ENCODE data around the gene ANXA2.
A peak's percentile ranks its signal among the peaks of the same experiment; 100 is the strongest.
"Not testable (repeated sequence)": the region's sequence is repeated elsewhere in the genome, so short reads cannot be mapped to it uniquely, and the experiment has no call there.

Gene ANXA2

DNA sequence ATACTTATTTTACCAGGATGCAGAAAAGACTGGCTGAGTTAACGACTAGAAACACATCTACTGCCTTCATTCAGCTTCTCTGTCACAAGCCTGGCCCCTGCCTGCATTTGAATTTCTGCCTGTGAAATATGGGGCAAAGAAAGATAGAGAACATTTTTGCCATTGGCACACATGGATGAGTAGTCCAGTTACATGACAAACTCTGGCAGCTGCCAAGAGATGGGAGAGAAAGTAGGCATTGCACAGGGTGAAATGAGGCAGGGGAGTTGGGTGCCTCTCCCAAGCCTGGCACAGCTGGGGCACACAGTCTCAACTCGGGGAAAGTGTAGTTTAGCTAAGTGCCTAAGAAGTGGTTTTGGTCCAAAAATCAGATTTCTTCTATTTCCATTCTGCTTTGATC is 24.0 kb downstream of the ANXA2 start:
- no peak overlapping the region for H3K4me3 ChIP-seq (ENCODE audit: low read length)
- no peak for DNase-seq (ENCODE audit: low read depth, low spot score)

- H3K4me3 ChIP-seq (ENCODE audit: low read length): no peak overlapping the region
- DNase-seq (ENCODE audit: low read depth, low spot score): no peak
Measured at GRCh38 chr15:60373327-60373726, 24.5 kb downstream of the ANXA2 start.

GRCh38 chr15:60372756-60373155 is 25.0 kb downstream of the ANXA2 start:
- H3K4me3 ChIP-seq (ENCODE audit: low read length): no peak overlapping the region
- no peak for DNase-seq (ENCODE audit: low read depth, low spot score)

- no peak for DNase-seq (ENCODE audit: low read depth, low spot score)
Measured at GRCh38 chr15:60372227-60372626, 25.6 kb downstream of the ANXA2 start.

DNA sequence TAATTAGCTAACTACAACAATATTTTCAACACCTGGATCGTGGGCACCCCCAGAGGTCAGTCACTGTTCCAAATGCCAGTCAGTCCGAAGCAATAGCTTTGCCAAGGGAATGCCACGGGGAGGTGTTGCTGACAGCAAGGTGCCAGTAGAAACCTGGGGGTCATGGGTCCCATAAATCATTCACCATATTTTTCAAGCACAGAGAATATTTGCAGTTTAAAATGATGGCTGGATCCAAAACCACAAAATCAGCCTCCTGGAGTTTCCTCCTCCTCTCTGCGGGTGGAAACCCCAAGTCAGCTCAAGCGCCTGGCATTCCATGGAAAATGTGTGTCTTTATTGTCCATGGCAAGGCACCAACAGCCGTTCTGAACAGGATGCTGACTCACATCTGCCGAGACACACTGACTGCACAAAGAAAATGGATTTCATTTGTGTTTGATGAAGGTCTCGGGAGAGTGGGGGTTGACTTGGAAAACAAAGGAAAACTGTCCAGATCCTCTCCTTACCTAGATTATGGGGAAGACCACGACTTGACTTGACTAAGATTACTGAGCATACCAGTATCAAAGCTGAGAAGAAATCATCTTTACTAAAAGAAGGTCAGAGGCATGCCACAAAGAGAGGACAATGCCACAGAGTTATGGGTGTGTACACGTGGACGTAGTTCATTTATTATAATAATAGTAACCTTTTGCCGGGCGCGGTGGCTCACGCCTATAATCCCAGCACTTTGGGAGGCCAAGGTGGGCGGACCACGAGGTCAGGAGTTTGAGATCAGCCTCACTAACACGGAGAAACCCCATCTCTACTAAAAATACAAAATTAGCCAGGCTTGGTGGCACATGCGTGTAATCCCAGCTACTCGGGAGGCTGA is 26.4 kb downstream of the ANXA2 start:
- no peak for DNase-seq (ENCODE audit: low read depth, low spot score)
- H3K4me3 ChIP-seq (ENCODE audit: low read length): no peak overlapping the region

More at GRCh38 chr15:60372227-60372626, 25.6 kb downstream of the ANXA2 start:
- H3K4me3 ChIP-seq (ENCODE audit: low read length): no peak overlapping the region

DNA sequence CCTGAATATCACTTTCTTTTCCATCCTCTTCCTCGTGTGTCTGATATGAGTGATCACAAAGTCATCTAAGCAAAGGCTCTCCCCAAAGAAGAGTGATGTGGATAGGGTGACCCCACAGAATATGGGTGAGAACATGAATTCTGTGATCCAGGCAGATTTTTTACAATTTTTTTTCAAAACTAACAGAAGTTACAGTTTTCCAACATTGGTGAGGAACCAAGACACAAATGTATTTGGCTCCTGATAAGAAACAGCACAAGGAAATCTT is 27.0 kb downstream of the ANXA2 start:
- DNase-seq (ENCODE audit: low read depth, low spot score): no peak
- H3K4me3 ChIP-seq (ENCODE audit: low read length): no peak overlapping the region

- H3K4me3 ChIP-seq (ENCODE audit: low read length): no peak overlapping the region
Measured at GRCh38 chr15:60370105-60370868, 27.5 kb downstream of the ANXA2 start.

GRCh38 chr15:60369696-60370095 is 28.1 kb downstream of the ANXA2 start:
- no peak overlapping the region for H3K4me3 ChIP-seq (ENCODE audit: low read length)
- no peak for DNase-seq (ENCODE audit: low read depth, low spot score)

More at GRCh38 chr15:60370105-60370868, 27.5 kb downstream of the ANXA2 start:
- DNase-seq (ENCODE audit: low read depth, low spot score): no peak

DNA sequence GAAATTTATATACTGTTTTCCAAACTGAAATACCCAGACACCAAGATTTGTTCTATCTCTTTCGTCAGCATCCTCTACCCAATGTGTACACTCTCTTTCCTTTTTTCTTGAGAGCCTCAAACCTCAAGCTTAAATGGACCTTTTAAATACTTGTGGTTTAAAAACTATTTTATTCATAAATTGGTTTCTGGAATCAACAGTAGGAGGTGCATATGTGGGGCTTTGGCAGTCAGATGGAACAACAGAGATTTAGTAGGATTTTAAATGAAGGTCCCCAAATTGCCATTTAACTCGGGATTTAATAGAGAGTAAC is 33.2 kb downstream of the ANXA2 start:
- no peak overlapping the region for H3K4me3 ChIP-seq (ENCODE audit: low read length)
- DNase-seq (ENCODE audit: low read depth, low spot score): no peak

GRCh38 chr15:60363903-60364611 is 33.7 kb downstream of the ANXA2 start:
- no peak for DNase-seq (ENCODE audit: low read depth, low spot score)
- no peak overlapping the region for H3K4me3 ChIP-seq (ENCODE audit: low read length)

GRCh38 chr15:60363087-60363549 is 34.7 kb downstream of the ANXA2 start:
- no peak for DNase-seq (ENCODE audit: low read depth, low spot score)
- H3K4me3 ChIP-seq (ENCODE audit: low read length): no peak overlapping the region

DNA sequence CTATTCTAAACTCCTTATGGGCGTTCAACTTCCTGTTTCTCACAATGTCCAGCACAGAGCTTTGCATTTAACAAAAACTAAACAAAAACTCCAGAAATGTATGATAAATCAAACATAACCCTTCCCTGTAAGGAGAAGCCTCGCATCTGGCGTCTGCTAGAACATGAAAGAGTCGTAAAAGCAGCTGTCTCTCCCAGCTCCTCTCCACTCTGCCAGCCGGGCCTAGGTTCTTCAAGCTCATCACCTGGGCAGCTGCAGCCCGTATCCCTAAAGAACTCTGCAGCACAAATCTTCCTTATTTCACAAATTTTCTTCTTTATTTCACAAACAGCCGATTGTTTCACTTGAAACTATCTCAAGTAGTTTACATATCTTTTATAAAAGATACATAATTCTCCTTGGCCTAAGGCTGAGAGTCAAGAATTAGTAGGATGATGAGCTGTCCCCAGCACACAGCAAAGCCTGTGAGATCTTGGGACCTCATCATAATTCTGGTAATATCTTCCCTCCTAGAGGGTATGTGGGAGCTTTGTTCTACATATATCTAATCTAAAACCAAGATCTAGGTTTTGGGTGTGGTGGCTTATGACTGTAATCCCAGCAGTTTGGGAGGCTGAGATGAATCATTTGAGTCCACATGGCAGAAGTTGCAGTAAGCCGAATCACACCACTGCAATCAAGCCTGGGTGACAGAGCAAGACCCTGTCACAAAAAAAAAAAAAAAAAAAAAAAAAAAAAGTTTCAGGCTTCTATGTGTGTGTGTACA is 35.3 kb downstream of the ANXA2 start:
- H3K4me3 ChIP-seq (ENCODE audit: low read length): no peak overlapping the region
- peak; percentile 35 for DNase-seq (ENCODE audit: low read depth, low spot score)

- DNase-seq (ENCODE audit: low read depth, low spot score): peak; percentile 69
- H3K4me3 ChIP-seq (ENCODE audit: low read length): not testable (repeated sequence)
Measured at GRCh38 chr15:60359738-60360137, 38.0 kb downstream of the ANXA2 start.

GRCh38 chr15:60358935-60359682 is 38.7 kb downstream of the ANXA2 start:
- DNase-seq (ENCODE audit: low read depth, low spot score): no peak
- H3K4me3 ChIP-seq (ENCODE audit: low read length): no peak overlapping the region

- no peak for DNase-seq (ENCODE audit: low read depth, low spot score)
- H3K4me3 ChIP-seq (ENCODE audit: low read length): no peak overlapping the region
Measured at GRCh38 chr15:60356832-60357231, 41.0 kb downstream of the ANXA2 start.

GRCh38 chr15:60355148-60355857 is 42.5 kb downstream of the ANXA2 start:
- no peak overlapping the region for H3K4me3 ChIP-seq (ENCODE audit: low read length)
- no peak for DNase-seq (ENCODE audit: low read depth, low spot score)

- H3K4me3 ChIP-seq (ENCODE audit: low read length): no peak overlapping the region
- peak; percentile 53 for DNase-seq (ENCODE audit: low read depth, low spot score)
Measured at GRCh38 chr15:60353245-60353920, 44.4 kb downstream of the ANXA2 start.

DNA sequence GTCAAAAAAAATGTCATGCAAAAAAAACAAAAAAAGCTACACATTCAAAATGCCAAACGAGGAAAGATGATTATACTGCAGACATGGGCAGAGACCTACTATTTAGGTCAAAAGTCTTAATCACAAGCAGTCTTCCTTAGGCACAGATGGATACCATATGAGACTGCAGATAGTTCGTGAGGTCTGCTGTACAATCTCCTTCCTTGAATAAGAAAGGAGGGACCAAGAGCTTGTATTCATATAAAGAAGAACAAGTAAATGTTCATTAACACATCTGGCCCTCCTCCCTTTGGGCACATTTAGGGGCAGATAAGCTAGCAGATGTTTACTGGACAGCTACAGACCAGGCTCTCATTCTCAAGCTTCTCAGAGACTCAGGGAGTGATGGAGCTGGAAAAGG is 45.3 kb downstream of the ANXA2 start:
- H3K4me3 ChIP-seq (ENCODE audit: low read length): no peak overlapping the region
- DNase-seq (ENCODE audit: low read depth, low spot score): no peak

Measured in Jurkat, Clone E6-1 (cell line).